ENCODE measurements around the gene FIGNL1.

Gene FIGNL1

GRCh38 chr7:50449881-50450589 is at the start of gene FIGNL1:
Gene FIGNL1 (minus strand): TSS chr7:50450350. CDS start chr7:50447287, 3,063 bp downstream.
- DNase-seq: peak; percentile 77

- DNase-seq: no peak
These were observed 48.9 kb upstream of the FIGNL1 start for GRCh38 chr7:50499092-50499491.

- no peak for DNase-seq
These were observed 47.8 kb upstream of the FIGNL1 start for GRCh38 chr7:50497968-50498367.

- no peak for DNase-seq
These were observed 47.0 kb upstream of the FIGNL1 start for GRCh38 chr7:50497068-50497642.

GRCh38 chr7:50496569-50496968 is 46.4 kb upstream of the FIGNL1 start:
- DNase-seq: no peak

- DNase-seq: no peak
These were observed 45.6 kb upstream of the FIGNL1 start for GRCh38 chr7:50495746-50496145.

- no peak for DNase-seq
These were observed 42.8 kb upstream of the FIGNL1 start for GRCh38 chr7:50492770-50493519.

- DNase-seq: no peak
These were observed 41.8 kb upstream of the FIGNL1 start for GRCh38 chr7:50491943-50492342.

- no peak for DNase-seq
These were observed 41.1 kb upstream of the FIGNL1 start for GRCh38 chr7:50491209-50491608.

GRCh38 chr7:50488379-50488778 is 38.2 kb upstream of the FIGNL1 start:
- DNase-seq: no peak

GRCh38 chr7:50486512-50486911 is 36.4 kb upstream of the FIGNL1 start:
- DNase-seq: no peak

GRCh38 chr7:50481867-50482266 is 31.7 kb upstream of the FIGNL1 start:
- no peak for DNase-seq

GRCh38 chr7:50480797-50481196 is 30.6 kb upstream of the FIGNL1 start:
- no peak for DNase-seq

- DNase-seq: no peak
These were observed 29.8 kb upstream of the FIGNL1 start for GRCh38 chr7:50479743-50480517.

- no peak for DNase-seq
These were observed 27.5 kb upstream of the FIGNL1 start for GRCh38 chr7:50477640-50478039.

GRCh38 chr7:50476953-50477625 is 26.9 kb upstream of the FIGNL1 start:
- no peak for DNase-seq

- no peak for DNase-seq
These were observed 25.2 kb upstream of the FIGNL1 start for GRCh38 chr7:50475340-50475739.

- no peak for DNase-seq
These were observed 24.4 kb upstream of the FIGNL1 start for GRCh38 chr7:50474382-50475160.

- no peak for DNase-seq
These were observed 23.4 kb upstream of the FIGNL1 start for GRCh38 chr7:50473531-50473930.

GRCh38 chr7:50472427-50472826 is 22.3 kb upstream of the FIGNL1 start:
- no peak for DNase-seq

- DNase-seq: no peak
These were observed 21.8 kb upstream of the FIGNL1 start for GRCh38 chr7:50471970-50472369.
